Lung (tissue), 12 donors: ENCODE measurements around the gene GRIK2. TPM values are rescaled to one million over a fixed set of nuclear protein-coding genes. Genes with fewer than 3 reads are reported as not detected.
A peak's percentile ranks its signal among the peaks of the same experiment; 100 is the strongest.

Experiments
- ATAC-seq: fragments of 200-7000 bp; cut with Tn5 transposase; one replicate; pipeline ENCODE4 v1.9.1; 2020; ENCODE audit warnings: moderate number of reproducible peaks; ENCODE audit not compliant: insufficient read depth, low FRiP score
- DNase-seq, 3 donors: peaks; one replicate each; pipeline ENCODE4 v3.0.0-alpha.2; 2013 to 2017
- H3K27ac ChIP-seq, 2 donors: one replicate each; pipeline ENCODE4 v1.5.1; 2013; ENCODE audit warnings: mild to moderate bottlenecking in 2 of 2, moderate library complexity in 2 of 2, control low read depth in 1 of 2, inconsistent platforms in 1 of 2, low read depth in 1 of 2, low read length in 1 of 2
- H3K27me3 ChIP-seq, 3 donors: one replicate each; pipeline ENCODE4 v1.5.1; 2013; ENCODE audit warnings: low read length in 2 of 3; ENCODE audit not compliant: control insufficient read depth in 3 of 3, insufficient read depth in 3 of 3
- H3K36me3 ChIP-seq, 4 donors: one replicate each; pipeline ENCODE4 v1.5.1; 2013; ENCODE audit warnings: low read length in 4 of 4, mild to moderate bottlenecking in 1 of 4, moderate library complexity in 1 of 4; ENCODE audit not compliant: control insufficient read depth in 4 of 4, insufficient read depth in 4 of 4
- H3K4me1 ChIP-seq, 5 donors: one replicate each; pipeline ENCODE4 v1.5.1; 2013; ENCODE audit warnings: low read length in 5 of 5, mild to moderate bottlenecking in 2 of 5, moderate library complexity in 1 of 5; ENCODE audit not compliant: control insufficient read depth in 5 of 5, insufficient read depth in 5 of 5
- H3K4me3 ChIP-seq: one replicate; pipeline ENCODE4 v1.5.1; 2013; ENCODE audit warnings: mild to moderate bottlenecking, control low read depth, moderate library complexity
- H3K9ac ChIP-seq, 2 donors: one replicate each; pipeline ENCODE4 v1.5.1; 2013; ENCODE audit warnings: low read length in 2 of 2, control low read depth in 1 of 2; ENCODE audit not compliant: insufficient read depth in 1 of 2
- H3K9me3 ChIP-seq, 4 donors: one replicate each; pipeline ENCODE4 v1.5.1; 2013; ENCODE audit warnings: low read length in 3 of 4, mild to moderate bottlenecking in 1 of 4, moderate library complexity in 1 of 4; ENCODE audit not compliant: control insufficient read depth in 4 of 4, insufficient read depth in 3 of 4
- CTCF ChIP-seq: IDR thresholded peaks from 2 replicates; pipeline ENCODE4 v1.5.1; 2012; ENCODE audit warnings: mild to moderate bottlenecking; ENCODE audit errors: control extremely low read depth, extremely low read depth
- WGBS, 2 donors: extraction: QIAGEN DNeasy Blood & Tissue Kit; methylation state at CpG; one replicate each; pipeline ENCODE4 v1.1.7; 2013; 5-methylcytosine and 5-hydroxymethylcytosine counted together
- polyA plus RNA-seq, 2 donors: library from polyadenylated mRNA; stranded (reverse); fragments of 200-250 nt; gene quantifications; one replicate each; pipeline ENCODE4 v1.2.1, GENCODE V29; 2013
- total RNA-seq, 2 donors: library from RNA; depleted of rRNA in 1 of 2; stranded (reverse); fragments of >200 nt in 1 of 2; gene quantifications; one replicate each; pipeline ENCODE4 v1.2.1, GENCODE V29; 2014 to 2021
- donor health status: control.
- donor health status: control.
- donor health status: Bipolar disorder and iron deficiency.
- donor health status: healthy.
- donor health status: DM: yes; HTN: yes; CAD: no.

The GRIK2 gene
- total and polyA plus RNA-seq, 4 donors, result 0.09 to 5.1 (median 0.67) TPM

- no peak overlapping the region for H3K4me3 ChIP-seq
- 75 to 84% methylated on average over 1 of the region's 1 CpG for WGBS, 2 donors
- H3K27ac ChIP-seq, result no peak overlapping the region
- ATAC-seq, result no peak
- no peak for DNase-seq
- no peak overlapping the region for H3K9ac ChIP-seq
- no peaks in the 10 kb centered on the region for H3K9me3 ChIP-seq
- no peaks in the 10 kb centered on the region for H3K27me3 ChIP-seq
- TF ChIP-seq CTCF, result no peak
- H3K36me3 ChIP-seq, result no peaks in the 10 kb centered on the region
- peaks cover 0 to 5% (median 0%) of the 10 kb centered on the region in 5 donors for H3K4me1 ChIP-seq
Observed at GRCh38 chr6:101758368-101758767, 364.9 kb downstream of the GRIK2 start.

DNA sequence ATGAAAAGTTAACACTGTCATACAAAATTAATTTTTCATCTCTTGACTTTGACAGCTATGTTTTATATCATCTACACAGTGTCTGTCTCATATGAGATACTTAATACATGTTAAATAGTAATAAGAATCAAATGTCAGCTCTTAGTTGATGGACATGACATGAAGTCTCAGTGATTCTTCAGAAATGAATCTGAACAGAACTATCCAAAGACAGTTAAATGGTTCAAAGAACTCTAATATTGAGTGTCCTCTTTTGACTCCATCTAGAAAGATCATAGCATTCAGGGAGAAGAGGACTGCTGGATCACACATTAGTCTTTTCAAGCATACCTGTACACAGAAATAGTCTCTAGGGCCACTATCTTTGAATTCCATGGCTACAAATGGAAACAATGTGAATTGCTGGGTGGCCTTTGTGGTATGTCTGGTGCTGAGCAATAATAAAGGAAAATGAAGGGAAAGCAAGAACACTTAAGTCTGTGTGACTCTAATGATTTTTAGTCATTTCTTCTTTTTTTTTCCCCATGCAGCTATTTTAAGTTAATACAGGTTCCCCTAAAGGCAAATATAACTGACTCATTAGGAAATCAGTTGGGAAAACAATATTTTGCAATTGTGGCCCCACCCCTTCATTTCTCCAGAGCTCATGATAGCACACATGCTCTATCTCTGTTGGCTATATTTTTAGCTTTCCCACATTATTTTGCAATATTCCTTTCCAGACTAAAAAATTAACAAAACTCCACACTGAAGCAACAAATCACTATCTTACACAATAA lies 367.5 kb downstream of the GRIK2 start:
- Histone ChIP-seq H3K4me3 (no peak overlapping the region), H3K27me3 (no peaks in the 10 kb centered on the region), H3K36me3 (no peaks in the 10 kb centered on the region), H3K4me1 (peaks cover 0 to 5% (median 0%) of the 10 kb centered on the region in 5 donors), H3K9ac (no peak overlapping the region), H3K27ac (no peak overlapping the region), H3K9me3 (no peaks in the 10 kb centered on the region)
- ATAC-seq (peak; percentile 58), DNase-seq (peak in 2 of 3 donors; percentile 6)
- TF ChIP-seq CTCF, result no peak

DNA sequence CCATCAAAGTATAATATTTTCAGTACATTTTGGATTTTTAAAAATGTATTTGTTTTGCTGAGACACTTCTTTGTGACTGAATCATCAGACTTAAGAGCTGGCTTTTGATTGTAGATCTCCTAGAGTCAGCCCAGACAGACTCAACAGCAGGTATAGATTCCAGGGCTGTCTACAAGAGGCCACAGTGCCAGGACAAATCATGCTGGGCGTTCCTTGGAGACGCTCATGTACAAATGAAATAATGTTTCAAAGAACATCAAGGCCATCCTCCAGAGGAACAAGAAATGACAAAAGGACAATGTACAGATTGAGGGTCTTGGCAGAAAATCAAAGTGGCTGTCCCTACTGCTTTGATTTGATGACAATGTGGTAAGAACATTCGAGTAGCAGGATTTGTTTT lies 369.3 kb downstream of the GRIK2 start:
- DNase-seq (no peak), ATAC-seq (no peak)
- Histone ChIP-seq H3K4me3 (no peak overlapping the region), H3K36me3 (no peaks in the 10 kb centered on the region), H3K4me1 (peaks cover 0 to 5% (median 0%) of the 10 kb centered on the region in 5 donors), H3K27me3 (no peaks in the 10 kb centered on the region), H3K9me3 (no peaks in the 10 kb centered on the region), H3K27ac (no peak overlapping the region), H3K9ac (no peak overlapping the region)
- TF ChIP-seq CTCF, result no peak
- WGBS, 2 donors, result 50 to 70% methylated on average over 3 of the region's 3 CpGs
